A673 (cell line): ENCODE data around the gene SCN3A.

Experiments used
- CTCF ChIP-seq: fragments of 300-800, 200-600 bp; sonication (generic); conservative IDR thresholded peaks from 2 replicates; pipeline ENCODE4 v1.5.1; 2017; ENCODE audit warnings: low read depth, mild to moderate bottlenecking, antibody characterized with exemption, low read length, moderate library complexity, mixed read lengths
- EZH2 ChIP-seq: fragments of 200-600 bp; sonication (generic); IDR thresholded peaks from 2 replicates; pipeline ENCODE4 v1.6.1; 2017; ENCODE audit warnings: borderline replicate concordance, low read depth, mild to moderate bottlenecking, mixed read lengths, antibody characterized with exemption, low read length; ENCODE audit not compliant: poor library complexity, severe bottlenecking

GRCh38 chr2:165114346-165114939, 89.4 kb downstream of the SCN3A start:
- no peak for TF ChIP-seq CTCF
- no peak for TF ChIP-seq EZH2
